IMR-90 (cell line): ENCODE measurements around the gene TLR1. TPM values are rescaled to one million over a fixed set of nuclear protein-coding genes. Genes with fewer than 3 reads are reported as not detected.

ENCODE experiments used
- ATAC-seq: fragments of 200-7000 bp; cut with Tn5 transposase; 2 replicates; pipeline ENCODE4 v1.9.1; 2020; ENCODE audit warnings: low read depth, mild to moderate bottlenecking, moderate library complexity
- BruUV-seq: library from RNA; stranded (reverse); fragments of 400-500 nt; replicated peaks from 2 replicates; lab custom pipeline; 2021; lab: Mats Ljungman, UMichigan
- CTCF ChIA-PET: fragments of 300-600 bp; formaldehyde crosslinking; extraction: SDS; loops from one replicate; lab custom pipeline; 2021; ENCODE audit warnings: antibody characterized with exemption; lab: Yijun Ruan, JAX
- POLR2A ChIA-PET: fragments of 300-600 bp; sonication (Branson Sonifier 250); formaldehyde crosslinking; loops from one replicate; lab custom pipeline; 2022; ENCODE audit warnings: antibody characterized with exemption; ENCODE audit not compliant: unreplicated experiment; lab: Charles Lee
- DNase-seq: peaks from one replicate; pipeline ENCODE4 v3.0.0; 2013
- H2AFZ ChIP-seq: replicated peaks from 2 replicates; pipeline ENCODE3; 2013; ENCODE audit warnings: low read length, mild to moderate bottlenecking; ENCODE audit not compliant: poor library complexity
- H2AK5ac ChIP-seq: 2 replicates; pipeline ENCODE4 v1.6.1; 2013; ENCODE audit warnings: low read depth, low read length, inconsistent platforms
- H2AK9ac ChIP-seq: replicated peaks from 2 replicates; pipeline ENCODE3; 2013; ENCODE audit warnings: mild to moderate bottlenecking, low read depth, low read length, moderate library complexity; ENCODE audit not compliant: poor library complexity
- H2BK120ac ChIP-seq: 2 replicates; pipeline ENCODE4 v1.6.1; 2013; ENCODE audit warnings: low read depth, low read length, inconsistent platforms
- H2BK15ac ChIP-seq: 3 replicates; pipeline ENCODE4 v1.6.1; 2013; ENCODE audit warnings: low read depth, low read length, inconsistent platforms
- H2BK20ac ChIP-seq: 2 replicates; pipeline ENCODE4 v1.6.1; 2013; ENCODE audit warnings: low read depth, mild to moderate bottlenecking, inconsistent platforms, low read length, moderate library complexity
- H2BK5ac ChIP-seq: 2 replicates; pipeline ENCODE4 v1.6.1; 2013; ENCODE audit warnings: mild to moderate bottlenecking, low read depth, low read length, inconsistent platforms; ENCODE audit not compliant: poor library complexity, severe bottlenecking
- H3K14ac ChIP-seq: replicated peaks from 2 replicates; pipeline ENCODE4 v1.6.1; 2013; ENCODE audit warnings: low read depth, low read length, inconsistent platforms
- H3K18ac ChIP-seq: 2 replicates; pipeline ENCODE4 v1.6.1; 2013; ENCODE audit warnings: low read depth, low read length, control low read depth
- H3K23ac ChIP-seq: 2 replicates; pipeline ENCODE4 v1.6.1; 2013; ENCODE audit warnings: low read depth, low read length, inconsistent platforms
- H3K27ac ChIP-seq: 2 replicates; pipeline ENCODE4 v1.5.1; 2013; ENCODE audit warnings: mild to moderate bottlenecking, control low read depth, low read length; ENCODE audit not compliant: insufficient read depth
- H3K27me3 ChIP-seq: 2 replicates; pipeline ENCODE4 v1.6.1; 2013; ENCODE audit warnings: low read length; ENCODE audit not compliant: control insufficient read depth, insufficient read depth
- H3K36me3 ChIP-seq: 2 replicates; pipeline ENCODE4 v1.6.1; 2013; ENCODE audit warnings: low read length, mixed read lengths; ENCODE audit not compliant: control insufficient read depth, insufficient read depth
- H3K4ac ChIP-seq: 2 replicates; pipeline ENCODE4 v1.6.1; 2013; ENCODE audit warnings: low read depth, low read length, inconsistent platforms
- H3K4me1 ChIP-seq: 2 replicates; pipeline ENCODE4 v1.6.1; 2013; ENCODE audit warnings: low read length, mixed read lengths; ENCODE audit not compliant: control insufficient read depth, insufficient read depth
- H3K4me2 ChIP-seq: 2 replicates; pipeline ENCODE4 v1.6.1; 2013; ENCODE audit warnings: low read depth, mild to moderate bottlenecking, control low read depth, low read length, moderate library complexity
- H3K4me3 ChIP-seq: 2 replicates; pipeline ENCODE4 v1.5.1; 2013; ENCODE audit warnings: low read depth, mild to moderate bottlenecking, control low read depth, low read length, moderate library complexity; ENCODE audit not compliant: insufficient read depth
- H3K56ac ChIP-seq: 2 replicates; pipeline ENCODE4 v1.6.1; 2013; ENCODE audit warnings: low read length, inconsistent platforms; ENCODE audit not compliant: insufficient read depth; ENCODE audit errors: extremely low read depth
- H3K79me1 ChIP-seq, 2 experiments: 2 replicates each; pipeline ENCODE4 v1.6.1; 2013; ENCODE audit warnings: low read length in 2 of 2, inconsistent platforms in 1 of 2, low read depth in 1 of 2
- H3K9ac ChIP-seq: 2 replicates; pipeline ENCODE4 v1.6.1; 2013; ENCODE audit warnings: low read depth, low read length, control low read depth
- H3K9me1 ChIP-seq: 2 replicates; pipeline ENCODE4 v1.6.1; 2013; ENCODE audit warnings: low read length, inconsistent platforms; ENCODE audit not compliant: insufficient read depth
- H3K9me3 ChIP-seq: 2 replicates; pipeline ENCODE4 v1.6.1; 2013; ENCODE audit warnings: low read length; ENCODE audit not compliant: control insufficient read depth, insufficient read depth
- H4K20me1 ChIP-seq: 2 replicates; pipeline ENCODE4 v1.6.1; 2013; ENCODE audit warnings: low read length, inconsistent platforms; ENCODE audit not compliant: insufficient read depth
- H4K5ac ChIP-seq: 2 replicates; pipeline ENCODE4 v1.6.1; 2013; ENCODE audit warnings: mild to moderate bottlenecking, low read depth, low read length, control low read depth
- H4K8ac ChIP-seq, 2 experiments: 2 replicates each; pipeline ENCODE4 v1.6.1; 2013; ENCODE audit warnings: low read depth in 2 of 2, low read length in 2 of 2, control low read depth in 1 of 2, inconsistent platforms in 1 of 2
- H4K91ac ChIP-seq: 2 replicates; pipeline ENCODE4 v1.6.1; 2013; ENCODE audit warnings: low read depth, low read length, inconsistent platforms; ENCODE audit not compliant: insufficient read depth
- CEBPB ChIP-seq: IDR thresholded peaks from 2 replicates; pipeline ENCODE4 v1.6.1; 2012; ENCODE audit warnings: low read depth, low read length, improper control_type of control experiment
- CHD1 ChIP-seq: IDR thresholded peaks from 2 replicates; pipeline ENCODE4 v1.6.1; 2012; ENCODE audit warnings: low read depth, low read length, improper control_type of control experiment
- CTCF ChIP-seq: conservative IDR thresholded peaks from 2 replicates; pipeline ENCODE4 v1.5.1; 2012; ENCODE audit warnings: mild to moderate bottlenecking, low read depth, low read length, improper control_type of control experiment
- ELK1 ChIP-seq: fragments of 150-350 bp; IDR thresholded peaks from 2 replicates; pipeline ENCODE4 v1.6.1; 2016; ENCODE audit warnings: low read depth, mild to moderate bottlenecking, low read length, moderate library complexity, borderline replicate concordance
- FOS ChIP-seq: fragments of 150-350 bp; IDR thresholded peaks from 2 replicates; pipeline ENCODE4 v1.6.1; 2016; ENCODE audit warnings: low read depth, low read length
- MAZ ChIP-seq: IDR thresholded peaks from 2 replicates; pipeline ENCODE4 v1.6.1; 2012; ENCODE audit warnings: low read depth, mild to moderate bottlenecking, low read length, improper control_type of control experiment, moderate library complexity, borderline replicate concordance
- MXI1 ChIP-seq: IDR thresholded peaks from 2 replicates; pipeline ENCODE4 v1.6.1; 2012; ENCODE audit warnings: low read depth, mild to moderate bottlenecking, low read length, moderate library complexity, borderline replicate concordance
- NFE2L2 ChIP-seq: fragments of 150-350 bp; IDR thresholded peaks from 2 replicates; pipeline ENCODE4 v1.6.1; 2016; ENCODE audit warnings: low read depth, mild to moderate bottlenecking, low read length
- POLR2A ChIP-seq: IDR thresholded peaks from 2 replicates; pipeline ENCODE4 v1.6.1; 2012; ENCODE audit warnings: mild to moderate bottlenecking, low read depth, low read length
- RAD21 ChIP-seq: IDR thresholded peaks from 2 replicates; pipeline ENCODE4 v1.6.1; 2012; ENCODE audit warnings: low read length, improper control_type of control experiment
- RCOR1 ChIP-seq: IDR thresholded peaks from 2 replicates; pipeline ENCODE4 v1.6.1; 2012; ENCODE audit warnings: mild to moderate bottlenecking, low read length, improper control_type of control experiment; ENCODE audit not compliant: insufficient replicate concordance
- RFX5 ChIP-seq: IDR thresholded peaks from 2 replicates; pipeline ENCODE4 v1.8.0; 2012; ENCODE audit warnings: low read depth, mild to moderate bottlenecking, low read length, moderate library complexity
- SMC3 ChIP-seq: fragments of 150-350 bp; IDR thresholded peaks from 2 replicates; pipeline ENCODE4 v1.6.1; 2016; ENCODE audit warnings: low read depth, mild to moderate bottlenecking, antibody characterized with exemption, low read length, moderate library complexity
- WGBS, 2 experiments: methylation state at CpG; one replicate each; pipeline versions ENCODE4 v1.1.5 to v1.1.7; 2013; ENCODE audit warnings: missing lambda C conversion rate in 2 of 2; ENCODE audit not compliant: insufficient read length in 1 of 2; ENCODE audit errors: extremely low coverage in 2 of 2; 5-methylcytosine and 5-hydroxymethylcytosine counted together
- dilution Hi-C: fragments of 300-500 bp; cut with HindIII; formaldehyde crosslinking; loops from one replicate; pipeline ENCODE4 v1.14.3; 2018; ENCODE audit warnings: low sequenced_read_pairs; ENCODE audit not compliant: unreplicated experiment
- in situ Hi-C: fragments of 300-500 bp; cut with MboI; formaldehyde crosslinking; loops from 3 replicates; pipeline ENCODE4 v1.14.3; 2019; ENCODE audit warnings: low sequenced_read_pairs, inconsistent platforms, mixed read lengths
- intact Hi-C: fragments of 100-400 bp; cut with micrococcal nuclease; formaldehyde crosslinking; loops from 2 replicates; pipeline ENCODE4 v1.10.0; 2022
- polyA plus RNA-seq, 3 experiments: library from polyadenylated mRNA; depleted of rRNA; stranded (reverse); fragments of >200 nt; gene quantifications; 2 replicates each; pipeline ENCODE4 v1.2.3, GENCODE V29; 2012; ENCODE audit warnings: low replicate concordance in 1 of 3
- total RNA-seq: library from RNA; depleted of rRNA; stranded (reverse); fragments of >200 nt; gene quantifications from 2 replicates; pipeline ENCODE4 v1.2.3, GENCODE V29; 2012

TLR1 gene
- total and polyA plus RNA-seq, 2 of the 4 experiments (the other 2 are of a cell fraction) = 0.24 to 1.1 TPM

DNA sequence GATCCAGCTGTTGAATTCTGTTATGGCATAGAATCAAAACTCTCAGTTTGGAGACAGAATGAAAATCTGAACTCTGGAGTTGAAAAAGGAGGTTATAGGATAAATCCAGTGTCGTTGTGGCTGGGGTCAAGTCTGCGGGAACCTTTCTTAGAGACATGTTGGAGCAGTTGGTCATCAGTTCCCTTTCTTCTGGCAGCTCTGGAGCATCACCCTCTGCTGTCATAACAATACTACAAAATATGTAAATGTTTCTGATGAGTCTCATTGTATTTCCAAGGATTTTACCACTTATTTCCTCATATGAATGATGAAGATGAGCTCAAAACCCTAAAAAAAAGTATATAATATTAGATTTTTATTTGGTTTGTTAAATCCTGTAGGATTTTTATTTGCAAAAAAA, 29.3 kb downstream of the TLR1 start:
- Histone ChIP-seq H4K20me1 (no peaks in the 10 kb centered on the region), H3K79me1 (no peaks in the 10 kb centered on the region), H4K5ac (no peak overlapping the region), H2AK5ac (no peak overlapping the region), H2AFZ (no peak overlapping the region), H2BK20ac (no peak overlapping the region), H4K8ac (no peak overlapping the region), H3K36me3 (no peaks in the 10 kb centered on the region), H3K23ac (no peak overlapping the region), H3K4me3 (no peak overlapping the region), H2AK9ac (no peak overlapping the region), H2BK5ac (no peak overlapping the region), H2BK120ac (no peak overlapping the region), H2BK15ac (no peak overlapping the region), H3K14ac (no peak overlapping the region), H3K9me3 (no peaks in the 10 kb centered on the region), H3K27me3 (peaks cover 7% of the 10 kb centered on the region), H3K56ac (no peak overlapping the region), H3K18ac (no peak overlapping the region), H3K27ac (no peak overlapping the region), H3K4me2 (no peak overlapping the region), H3K9ac (no peak overlapping the region), H3K4ac (no peak overlapping the region), H3K4me1 (no peaks in the 10 kb centered on the region), H3K9me1 (no peaks in the 10 kb centered on the region), H4K91ac (no peak overlapping the region)
- in situ Hi-C loops (no loop called here), intact Hi-C loops (no loop called here), dilution Hi-C loops (no loop called here)
- no peak for DNase-seq
- TF ChIP-seq ELK1 (no peak), CHD1 (no peak), RAD21 (no peak), CEBPB (no peak), NFE2L2 (no peak), SMC3 (no peak), MAZ (no peak), MXI1 (no peak), CTCF (no peak), FOS (no peak), RCOR1 (no peak), RFX5 (no peak), POLR2A (no peak)
- POLR2A ChIA-PET = no interaction called here
- ATAC-seq = no peak
- BruUV-seq = no TSS peak
- CTCF ChIA-PET = interaction anchor here (0.8 kb wide), 1 partner anchor 9 kb away, joined by 3 read pairs; no protein-coding TSS in a partner anchor
- no CpG with 5 or more reads among the region's 2 CpGs for whole genome bisulfite sequencing, 2 experiments
